ENCODE results near the gene SHISA4.
"Not testable (repeated sequence)": the region's sequence is repeated elsewhere in the genome, so short reads cannot be mapped to it uniquely, and the experiment has no call there.

SHISA4 gene

DNA sequence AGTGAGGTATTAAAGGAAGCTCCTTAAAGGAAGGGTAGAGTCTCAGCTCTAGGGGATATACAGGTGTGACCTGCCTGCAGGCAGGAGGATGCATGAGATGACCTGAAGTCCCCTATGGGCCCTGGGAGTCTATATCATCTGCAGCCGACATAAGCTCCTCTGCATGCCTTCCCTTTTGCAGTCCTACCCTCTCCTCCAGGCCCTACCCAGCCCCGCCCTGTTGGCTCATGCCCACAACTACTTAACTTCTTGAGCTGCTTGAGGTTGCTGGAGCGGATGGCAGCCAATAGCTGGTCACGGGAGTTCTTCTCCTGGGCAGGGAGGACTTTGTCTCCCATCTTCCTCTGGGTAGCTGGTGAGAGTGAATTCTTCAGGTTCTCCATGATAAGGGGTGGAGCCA, 10.3 kb downstream of the SHISA4 start:
- DNase-seq (ENCODE audit: low read depth in 2 of 2): no peak

DNA sequence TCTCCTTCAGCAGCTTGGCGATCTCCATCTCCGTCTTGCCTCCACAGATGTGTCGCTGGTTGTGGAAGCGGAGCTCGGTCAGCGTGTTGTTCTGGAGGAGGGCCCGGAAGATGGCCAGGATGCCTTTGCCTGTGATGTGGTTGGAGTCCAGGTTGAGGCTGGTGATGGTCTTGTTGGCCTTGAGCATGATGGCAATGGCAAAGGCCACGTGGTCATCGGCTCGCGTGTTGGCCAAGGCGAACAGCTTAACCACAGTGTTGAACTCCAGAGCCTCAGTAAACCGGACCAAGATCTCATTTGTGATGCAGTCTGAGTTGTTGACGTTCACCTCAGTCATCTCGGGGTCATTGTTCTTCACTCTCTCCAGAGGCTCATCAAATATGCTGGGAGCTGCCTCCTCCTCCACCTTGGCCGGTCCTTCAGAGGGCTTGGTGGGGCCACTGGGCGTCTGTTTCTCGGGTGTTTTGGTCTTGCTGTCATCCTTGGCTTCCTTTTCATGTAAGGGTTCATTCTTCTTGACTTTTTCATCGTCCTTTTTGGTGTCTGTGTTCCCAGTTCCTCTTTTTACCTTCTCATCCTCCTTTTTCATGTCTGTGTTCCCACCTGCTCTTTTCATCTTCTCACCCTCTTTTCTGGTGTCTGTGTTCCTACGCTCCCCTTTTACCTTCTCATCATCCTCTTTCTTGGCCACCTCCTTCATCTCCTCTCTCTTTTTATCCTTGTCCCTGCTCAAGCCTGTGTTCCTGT, 11.2 kb downstream of the SHISA4 start:
- no peak for DNase-seq (ENCODE audit: low read depth in 2 of 2)

DNA sequence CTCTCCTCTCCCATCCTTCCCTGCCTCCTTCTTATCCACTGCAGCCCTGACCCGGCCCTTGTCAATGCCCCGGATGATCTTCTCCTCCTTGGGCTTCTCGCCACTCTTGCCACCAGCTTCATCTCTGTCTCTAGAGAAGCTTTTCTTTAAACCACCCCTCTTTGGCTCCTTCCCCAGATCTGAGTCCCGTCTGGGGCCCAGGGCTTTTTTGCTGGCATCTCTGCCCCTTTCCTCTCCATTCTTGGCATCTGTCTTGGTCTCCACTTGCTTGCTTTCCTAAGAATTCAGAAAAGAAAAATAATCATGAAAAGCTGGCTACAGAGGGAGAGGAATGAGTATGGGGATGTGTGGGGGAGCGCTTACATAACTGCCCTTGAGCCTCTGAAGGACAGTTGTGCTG, 11.8 kb downstream of the SHISA4 start:
- DNase-seq (ENCODE audit: low read depth in 2 of 2): no peak

GRCh38 chr1:201901036-201901435, 12.3 kb downstream of the SHISA4 start:
- not testable (repeated sequence) for DNase-seq (ENCODE audit: low read depth in 2 of 2)

GRCh38 chr1:201902198-201902597, 13.5 kb downstream of the SHISA4 start:
- no peak for DNase-seq (ENCODE audit: low read depth in 2 of 2)

DNA sequence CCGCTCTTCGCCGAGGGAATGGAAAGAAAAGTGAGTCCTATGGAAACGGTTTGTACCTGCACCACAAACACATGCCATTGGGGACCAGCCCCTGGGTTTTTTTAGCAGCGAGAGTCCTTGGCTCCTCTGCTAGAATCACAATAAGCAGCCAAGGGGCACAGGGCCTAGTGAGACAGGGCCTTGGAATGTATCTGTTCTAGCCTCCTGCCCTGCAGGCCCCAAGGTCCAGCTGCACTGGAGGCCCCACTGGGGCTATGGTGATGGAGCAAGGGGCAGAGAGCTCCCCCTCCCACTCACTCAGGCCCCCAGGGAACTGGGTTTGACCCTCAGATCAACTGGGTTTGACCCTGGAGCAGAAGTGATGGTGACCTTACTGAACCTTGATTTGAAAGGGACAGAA, 14.4 kb downstream of the SHISA4 start:
- DNase-seq (ENCODE audit: low read depth in 2 of 2): no peak

DNA sequence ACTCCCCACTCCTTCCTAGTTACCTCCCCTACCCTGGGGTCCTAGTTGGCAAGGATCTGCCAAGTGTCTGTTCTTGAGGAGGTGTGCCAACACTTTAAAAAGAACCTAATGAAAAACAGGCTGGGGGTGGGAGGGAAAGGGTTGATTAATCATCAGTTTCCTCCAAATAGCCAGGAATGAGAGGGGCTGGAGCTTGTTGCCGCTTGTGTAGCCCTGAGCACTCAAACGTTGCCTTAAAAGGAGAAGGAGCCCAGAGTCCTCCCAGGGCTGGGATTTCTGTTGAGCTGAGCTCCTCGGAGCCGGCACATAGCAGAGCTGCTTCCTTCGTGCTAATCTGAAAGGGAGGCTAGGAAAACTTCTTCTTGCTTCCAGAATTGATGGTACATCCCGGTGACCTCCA, 15.9 kb downstream of the SHISA4 start:
- no peak for DNase-seq (ENCODE audit: low read depth in 2 of 2)

DNA sequence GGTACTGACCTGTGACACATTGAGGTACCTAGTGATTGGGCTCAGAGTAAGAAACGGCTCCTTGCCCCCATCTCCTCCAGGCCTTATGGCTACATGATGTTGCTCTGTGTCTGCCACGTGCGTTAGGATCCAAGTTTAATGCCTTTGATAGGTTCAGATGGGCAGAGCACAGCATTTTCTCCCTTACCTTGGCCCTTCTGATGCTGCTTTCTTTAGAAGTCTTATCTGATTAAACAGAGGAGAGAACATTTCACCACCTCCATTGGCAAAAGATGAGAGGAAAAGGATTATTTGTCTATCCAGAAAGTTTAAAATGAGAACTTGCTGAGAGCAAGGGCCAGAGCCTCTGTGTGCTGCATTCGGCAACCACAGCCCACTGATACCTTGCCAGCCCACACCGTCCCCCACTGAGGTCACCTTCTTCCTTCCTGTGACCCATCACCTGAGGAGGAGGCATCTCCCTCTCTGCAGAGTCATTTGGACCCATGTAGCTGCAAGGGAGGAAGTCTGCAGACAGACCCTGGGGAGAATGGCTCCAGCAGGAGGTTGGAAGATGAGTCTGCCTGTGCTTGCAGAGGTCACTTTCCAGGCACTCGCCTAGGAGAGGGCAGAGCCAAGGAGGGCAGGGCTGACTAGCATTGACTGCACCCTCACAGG, 16.7 kb downstream of the SHISA4 start:
- no peak for DNase-seq (ENCODE audit: low read depth in 2 of 2)

DNA sequence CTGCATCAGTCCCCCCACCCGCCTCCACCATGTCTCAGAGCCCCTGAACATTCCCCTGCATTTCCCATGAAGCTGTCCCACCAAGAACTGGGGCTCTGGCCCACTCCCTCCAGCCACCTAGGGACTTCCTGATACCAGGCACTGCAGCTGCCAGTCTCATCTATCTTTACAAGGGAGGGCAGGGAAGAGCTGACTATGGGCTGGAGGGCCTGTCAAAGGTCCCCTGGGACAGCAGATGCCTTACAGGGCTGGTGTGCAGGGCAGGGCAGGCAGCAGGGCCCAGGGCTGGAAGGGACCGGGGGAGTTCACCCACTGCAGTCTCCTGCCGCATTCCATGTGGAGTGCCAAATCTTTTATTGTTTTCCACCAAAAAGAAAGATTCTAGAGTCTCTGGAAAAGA, 17.6 kb downstream of the SHISA4 start:
- no peak for DNase-seq (ENCODE audit: low read depth in 2 of 2)

DNA sequence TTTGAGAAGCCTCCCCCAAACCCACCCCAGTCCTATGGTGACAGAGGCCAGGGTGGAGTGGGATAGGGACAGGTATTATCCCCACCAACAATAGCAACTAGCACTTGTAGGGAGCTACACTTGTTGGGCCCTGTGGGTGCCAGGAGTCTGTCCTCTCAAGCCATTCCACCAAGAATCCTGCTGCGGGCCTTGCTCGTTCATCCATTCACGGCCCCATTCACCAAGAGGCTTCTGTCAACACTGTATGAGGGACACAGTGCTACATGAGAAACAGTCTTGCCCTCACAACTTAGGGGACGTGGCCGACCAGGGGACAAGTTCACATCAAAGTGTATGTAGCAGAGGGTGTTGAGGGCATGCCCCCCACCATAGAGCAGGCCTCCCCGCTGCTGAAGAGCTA, 18.9 kb downstream of the SHISA4 start:
- no peak for DNase-seq (ENCODE audit: low read depth in 2 of 2)

DNA sequence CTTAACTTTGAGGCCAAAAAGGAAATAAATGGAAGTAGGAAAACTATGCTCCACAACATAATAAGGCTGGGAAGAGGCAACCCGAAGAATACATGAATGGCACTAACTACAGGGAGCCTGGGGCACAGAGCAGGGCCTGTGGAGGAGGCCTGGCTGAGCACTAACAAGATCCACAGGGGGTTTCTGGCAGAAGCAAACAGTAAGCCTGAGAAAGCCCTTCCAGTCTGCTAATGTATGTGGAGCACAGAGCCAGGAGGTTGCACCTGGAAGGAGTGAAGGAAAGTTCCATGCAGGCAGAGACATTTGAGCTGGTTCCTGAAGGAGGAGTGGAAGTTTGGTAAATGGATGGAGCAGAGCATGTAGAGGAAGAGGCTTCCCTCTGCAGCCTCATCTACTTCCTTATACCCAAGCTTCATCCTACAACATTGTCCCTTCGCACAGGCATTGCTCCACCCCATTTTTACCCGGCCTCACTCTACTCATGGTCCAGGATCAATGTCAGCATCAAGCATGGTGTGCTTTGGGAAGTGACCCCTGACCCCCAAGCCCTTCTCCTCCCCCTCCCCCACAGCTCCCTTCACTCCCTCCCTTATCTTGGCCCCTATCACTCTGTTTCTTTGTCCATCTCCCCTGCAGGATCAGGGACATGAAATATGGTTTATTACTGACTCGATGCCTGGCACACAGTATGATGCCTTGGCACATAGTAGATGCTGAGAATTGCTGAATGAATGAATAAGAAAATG, 23.3 kb downstream of the SHISA4 start:
- no peak for DNase-seq (ENCODE audit: low read depth in 2 of 2)

- no peak for DNase-seq (ENCODE audit: low read depth in 2 of 2)
Observed at GRCh38 chr1:201912832-201913231, 24.1 kb downstream of the SHISA4 start.

DNA sequence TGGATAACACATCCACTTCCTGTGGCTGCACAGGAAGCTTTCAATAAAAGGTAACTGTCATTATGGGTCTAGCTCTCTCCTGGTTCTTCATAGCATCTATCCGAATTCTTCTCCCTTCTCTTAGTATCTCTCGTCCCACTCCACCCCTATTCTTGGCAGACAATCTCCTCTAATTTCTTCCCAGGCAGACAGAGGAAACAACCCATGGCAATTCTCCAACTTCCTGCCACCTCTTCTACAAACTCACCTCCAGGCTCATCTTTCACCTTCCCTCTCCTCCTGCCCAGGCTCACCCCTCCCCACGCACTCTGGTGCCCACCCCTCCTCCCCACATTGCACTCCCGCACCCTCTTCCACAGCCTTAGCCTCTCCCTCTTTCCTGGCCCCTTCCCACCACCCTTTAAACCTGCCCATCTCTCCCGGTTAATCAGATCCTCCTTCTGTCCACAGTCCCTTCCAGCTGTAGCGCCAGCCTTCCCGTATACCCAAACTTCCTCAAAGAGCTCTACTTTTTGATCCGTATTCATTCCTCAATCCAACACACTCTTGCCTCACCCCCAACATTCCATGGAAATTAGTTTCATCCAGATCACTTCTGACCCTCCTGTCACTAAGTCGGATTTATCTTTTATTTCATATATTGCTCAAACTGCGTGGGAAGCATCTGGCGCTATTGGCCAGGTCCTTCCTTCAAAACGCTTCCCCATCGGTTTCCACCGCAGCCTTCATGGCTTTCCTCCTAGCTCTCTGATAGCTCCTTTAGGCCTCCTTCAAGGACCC, 25.9 kb downstream of the SHISA4 start:
- no peak for DNase-seq (ENCODE audit: low read depth in 2 of 2)

GRCh38 chr1:201916649-201917249, 28.1 kb downstream of the SHISA4 start:
- DNase-seq (ENCODE audit: low read depth in 2 of 2): no peak

GRCh38 chr1:201917362-201918033, 28.8 kb downstream of the SHISA4 start:
- DNase-seq (ENCODE audit: low read depth in 2 of 2): no peak

DNA sequence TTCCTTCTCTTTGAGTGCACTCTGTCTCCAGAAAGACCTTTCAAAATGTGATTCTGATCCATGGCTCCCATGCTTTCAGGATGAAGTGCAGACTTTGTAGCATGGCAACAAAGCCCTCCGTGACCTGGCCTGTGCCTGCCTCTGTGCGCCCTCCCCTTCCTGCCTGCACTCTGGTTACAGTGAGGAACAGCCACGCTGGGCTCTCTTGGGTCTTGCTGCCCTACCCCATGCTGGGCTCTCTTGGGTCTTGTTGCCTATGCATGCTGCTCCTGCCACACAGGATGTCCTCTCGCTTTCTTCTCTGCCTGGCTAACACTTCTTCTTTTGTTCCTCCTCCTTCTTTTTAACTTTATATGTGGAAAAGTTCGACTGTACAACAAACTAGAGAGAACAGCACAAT, 29.6 kb downstream of the SHISA4 start:
- no peak for DNase-seq (ENCODE audit: low read depth in 2 of 2)

- no peak for DNase-seq (ENCODE audit: low read depth in 2 of 2)
Observed at GRCh38 chr1:201921952-201922558, 33.4 kb downstream of the SHISA4 start.

DNA sequence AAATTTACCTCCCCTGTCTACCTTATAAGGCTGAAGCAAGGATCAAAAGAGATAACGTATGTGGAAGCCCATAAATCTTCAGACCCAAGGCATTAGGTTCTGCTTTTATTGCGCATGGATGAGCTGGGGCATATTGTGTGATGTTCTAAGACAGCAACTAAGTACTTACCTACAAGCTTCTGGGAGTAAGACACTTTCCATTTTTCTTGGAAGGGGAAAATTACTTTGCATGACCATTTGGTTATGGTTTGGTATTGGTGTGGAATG, 36.5 kb downstream of the SHISA4 start:
- no peak for DNase-seq (ENCODE audit: low read depth in 2 of 2)

- DNase-seq (ENCODE audit: low read depth in 2 of 2): no peak
Observed at GRCh38 chr1:201925981-201926645, 37.4 kb downstream of the SHISA4 start.

GRCh38 chr1:201928266-201928665, 39.6 kb downstream of the SHISA4 start:
- DNase-seq (ENCODE audit: low read depth in 2 of 2): no peak

Measured in stimulated activated CD4-positive, alpha-beta T cell treated with anti-CD3 and anti-CD28 coated beads, Interleukin-1b, Interleukin-23, amount 100 ng/mL, for 4 hours (primary cell).